Smooth muscle cell (in vitro differentiated cells): ENCODE data around the gene SRPX. TPM values are rescaled to one million over a fixed set of nuclear protein-coding genes. Genes with fewer than 3 reads are reported as not detected.

Source experiments
- DNase-seq: peaks from one replicate; lab custom pipeline; 2025; ENCODE audit not compliant: unreplicated experiment; lab: John Stamatoyannopoulos, UW
- H2AFZ ChIP-seq: fragments of 200-600 bp; sonication (generic); 2 replicates; pipeline ENCODE4 v1.6.0; 2016; ENCODE audit warnings: antibody characterized with exemption, low read depth, mild to moderate bottlenecking
- H3F3A ChIP-seq: fragments of 200-600 bp; sonication (generic); 2 replicates; pipeline ENCODE4 v1.6.0; 2017; ENCODE audit warnings: antibody characterized with exemption, low read depth
- H3K27ac ChIP-seq: fragments of 200-600 bp; sonication (generic); 2 replicates; pipeline ENCODE4 v1.5.1; 2016; ENCODE audit warnings: low read depth, mild to moderate bottlenecking
- H3K27me3 ChIP-seq: fragments of 200-600 bp; sonication (generic); 2 replicates; pipeline ENCODE4 v1.6.1; 2016; ENCODE audit warnings: low read depth, mild to moderate bottlenecking
- H3K36me3 ChIP-seq: fragments of 200-600 bp; sonication (generic); 2 replicates; pipeline ENCODE4 v1.5.1; 2016; ENCODE audit warnings: low read depth
- H3K4me1 ChIP-seq: fragments of 200-600 bp; sonication (generic); 2 replicates; pipeline ENCODE4 v1.5.1; 2016; ENCODE audit warnings: low read depth
- H3K4me2 ChIP-seq: fragments of 200-600 bp; sonication (generic); 2 replicates; pipeline ENCODE4 v1.6.0; 2016; ENCODE audit warnings: mild to moderate bottlenecking
- H3K4me3 ChIP-seq: fragments of 200-600 bp; sonication (generic); 2 replicates; pipeline ENCODE4 v1.5.1; 2016; ENCODE audit warnings: mild to moderate bottlenecking
- H3K79me2 ChIP-seq: fragments of 200-600 bp; sonication (generic); 2 replicates; pipeline ENCODE4 v1.6.0; 2016; ENCODE audit warnings: low read depth, mild to moderate bottlenecking
- H3K9ac ChIP-seq: fragments of 200-600 bp; sonication (generic); 2 replicates; pipeline ENCODE4 v1.6.0; 2016; ENCODE audit warnings: low read depth
- H3K9me3 ChIP-seq: fragments of 200-600 bp; sonication (generic); replicated peaks from 2 replicates; pipeline ENCODE4 v1.5.1; 2016; ENCODE audit warnings: low read depth
- H4K20me1 ChIP-seq: fragments of 200-600 bp; sonication (generic); 2 replicates; pipeline ENCODE4 v1.6.0; 2016; ENCODE audit warnings: low read depth
- WGBS: methylation state at CpG from one replicate; pipeline ENCODE4 v1.1.7; 2016; ENCODE audit warnings: low lambda C conversion rate; 5-methylcytosine and 5-hydroxymethylcytosine counted together
- polyA plus RNA-seq: library from polyadenylated mRNA; unstranded; fragments of >200 nt; fragmentation: Nextera tagmentation; extraction: Ambion mirVana; gene quantifications from 2 replicates; pipeline ENCODE4 v1.2.1, GENCODE V29; 2016
- total RNA-seq: library from RNA; depleted of rRNA; stranded (reverse); fragments of >200 nt; gene quantifications from 2 replicates; pipeline ENCODE4 v1.2.3, GENCODE V29; 2014
- TF ChIP-seq, protein P1 (sequence below): fragments of 200-600 bp; sonication (generic); IDR thresholded peaks from 2 replicates; pipeline ENCODE4 v1.5.1; 2017; ENCODE audit warnings: borderline replicate concordance, mild to moderate bottlenecking, antibody characterized with exemption; ENCODE audit not compliant: insufficient read depth, poor library complexity, severe bottlenecking

The SRPX gene
- total and polyA plus RNA-seq, 2 experiments from 2014 or later = 46.1 to 64.9 TPM

DNA sequence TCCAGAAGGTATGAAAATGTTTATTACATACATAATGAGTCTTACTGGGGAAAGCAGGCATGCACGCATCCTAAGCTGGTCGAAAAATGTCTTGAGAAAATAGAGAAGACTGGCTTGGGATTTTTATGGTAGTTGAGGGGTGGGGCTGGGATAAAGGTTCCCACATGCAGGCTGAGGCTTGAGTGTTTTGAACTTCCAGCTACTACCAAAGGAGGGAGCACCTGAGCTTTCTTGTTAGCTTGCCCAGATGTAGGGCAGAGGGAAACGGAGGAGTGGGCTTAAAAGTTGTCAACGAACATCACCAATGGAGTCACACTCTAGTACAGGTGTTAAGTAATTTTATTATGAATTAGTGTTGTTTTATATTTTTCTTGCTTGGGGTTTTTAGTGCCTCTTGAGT lies 39.6 kb upstream of the SRPX start:
- no peak overlapping the region for H3K4me2 ChIP-seq
- H3F3A ChIP-seq = no peaks in the 10 kb centered on the region
- H3K4me1 ChIP-seq = no peaks in the 10 kb centered on the region
- H3K4me3 ChIP-seq = no peak overlapping the region
- H3K79me2 ChIP-seq = no peaks in the 10 kb centered on the region
- no peak for DNase-seq
- no peaks in the 10 kb centered on the region for H3K9me3 ChIP-seq
- no peaks in the 10 kb centered on the region for H3K27me3 ChIP-seq
- TF ChIP-seq, protein P1, sequence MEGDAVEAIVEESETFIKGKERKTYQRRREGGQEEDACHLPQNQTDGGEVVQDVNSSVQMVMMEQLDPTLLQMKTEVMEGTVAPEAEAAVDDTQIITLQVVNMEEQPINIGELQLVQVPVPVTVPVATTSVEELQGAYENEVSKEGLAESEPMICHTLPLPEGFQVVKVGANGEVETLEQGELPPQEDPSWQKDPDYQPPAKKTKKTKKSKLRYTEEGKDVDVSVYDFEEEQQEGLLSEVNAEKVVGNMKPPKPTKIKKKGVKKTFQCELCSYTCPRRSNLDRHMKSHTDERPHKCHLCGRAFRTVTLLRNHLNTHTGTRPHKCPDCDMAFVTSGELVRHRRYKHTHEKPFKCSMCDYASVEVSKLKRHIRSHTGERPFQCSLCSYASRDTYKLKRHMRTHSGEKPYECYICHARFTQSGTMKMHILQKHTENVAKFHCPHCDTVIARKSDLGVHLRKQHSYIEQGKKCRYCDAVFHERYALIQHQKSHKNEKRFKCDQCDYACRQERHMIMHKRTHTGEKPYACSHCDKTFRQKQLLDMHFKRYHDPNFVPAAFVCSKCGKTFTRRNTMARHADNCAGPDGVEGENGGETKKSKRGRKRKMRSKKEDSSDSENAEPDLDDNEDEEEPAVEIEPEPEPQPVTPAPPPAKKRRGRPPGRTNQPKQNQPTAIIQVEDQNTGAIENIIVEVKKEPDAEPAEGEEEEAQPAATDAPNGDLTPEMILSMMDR = peak; percentile 19
- no peak overlapping the region for H3K9ac ChIP-seq
- no peaks in the 10 kb centered on the region for H3K36me3 ChIP-seq
- H2AFZ ChIP-seq = no peak overlapping the region
- 35% methylated on average over 4 of the region's 4 CpGs for WGBS
- H3K27ac ChIP-seq = no peak overlapping the region
- H4K20me1 ChIP-seq = no peaks in the 10 kb centered on the region

DNA sequence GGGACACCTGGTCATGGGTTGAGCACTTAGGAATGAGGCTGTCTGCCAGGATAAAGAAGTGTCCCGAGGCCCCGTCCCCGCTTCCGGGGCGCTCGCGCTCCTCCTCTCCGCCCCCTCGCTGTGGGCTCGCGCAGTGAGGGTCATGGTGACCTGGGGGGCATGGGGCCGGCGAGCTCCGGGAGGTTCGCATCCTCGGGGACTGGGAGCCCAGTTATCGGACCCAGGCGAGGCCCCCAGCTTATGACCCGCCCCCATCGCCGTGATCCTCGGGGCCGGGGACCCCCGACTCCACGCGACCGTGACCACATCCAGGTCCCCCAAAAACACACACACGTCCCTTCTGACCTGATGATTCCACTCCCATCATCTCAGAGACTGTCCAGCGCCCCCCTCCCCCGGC lies 35.3 kb upstream of the SRPX start:
- TF ChIP-seq, protein P1 = no peak
- no peaks in the 10 kb centered on the region for H3K27me3 ChIP-seq
- DNase-seq = no peak
- no peak overlapping the region for H3K4me2 ChIP-seq
- no peak overlapping the region for H3K9ac ChIP-seq
- H3K36me3 ChIP-seq = no peaks in the 10 kb centered on the region
- H2AFZ ChIP-seq = no peak overlapping the region
- no peaks in the 10 kb centered on the region for H3K9me3 ChIP-seq
- no peaks in the 10 kb centered on the region for H4K20me1 ChIP-seq
- H3F3A ChIP-seq = no peaks in the 10 kb centered on the region
- 93% methylated on average over 25 of the region's 30 CpGs for WGBS
- no peak overlapping the region for H3K27ac ChIP-seq
- no peak overlapping the region for H3K4me3 ChIP-seq
- no peaks in the 10 kb centered on the region for H3K4me1 ChIP-seq
- no peaks in the 10 kb centered on the region for H3K79me2 ChIP-seq

DNA sequence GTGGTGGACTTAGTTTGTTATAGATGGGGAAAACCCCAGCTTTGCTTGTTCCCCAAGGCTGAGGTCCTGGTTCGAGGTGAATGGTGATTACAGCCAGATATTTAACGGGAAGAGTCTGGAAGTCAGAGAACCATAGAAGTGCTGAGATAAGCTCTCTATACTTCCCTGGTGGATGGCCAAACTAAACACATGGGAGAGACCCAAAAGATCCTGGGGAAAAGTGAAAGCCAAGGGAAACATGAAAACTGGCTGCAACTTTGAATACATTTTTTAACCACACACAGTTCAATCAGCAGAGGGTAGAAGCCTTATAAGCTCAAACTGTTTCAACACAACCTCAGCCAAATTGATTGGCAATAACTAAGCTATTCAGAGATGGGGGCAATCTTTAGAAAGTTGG lies 29.3 kb upstream of the SRPX start:
- Histone ChIP-seq H2AFZ (no peak overlapping the region), H3K4me2 (no peak overlapping the region), H3K79me2 (no peaks in the 10 kb centered on the region), H3F3A (no peaks in the 10 kb centered on the region), H3K9ac (no peak overlapping the region), H3K27me3 (no peaks in the 10 kb centered on the region), H3K4me1 (no peaks in the 10 kb centered on the region), H3K9me3 (no peaks in the 10 kb centered on the region), H4K20me1 (no peaks in the 10 kb centered on the region), H3K36me3 (no peaks in the 10 kb centered on the region), H3K27ac (no peak overlapping the region), H3K4me3 (no peak overlapping the region)
- no peak for DNase-seq
- WGBS = 50% methylated on average over 2 of the region's 2 CpGs
- TF ChIP-seq, protein P1 = no peak

DNA sequence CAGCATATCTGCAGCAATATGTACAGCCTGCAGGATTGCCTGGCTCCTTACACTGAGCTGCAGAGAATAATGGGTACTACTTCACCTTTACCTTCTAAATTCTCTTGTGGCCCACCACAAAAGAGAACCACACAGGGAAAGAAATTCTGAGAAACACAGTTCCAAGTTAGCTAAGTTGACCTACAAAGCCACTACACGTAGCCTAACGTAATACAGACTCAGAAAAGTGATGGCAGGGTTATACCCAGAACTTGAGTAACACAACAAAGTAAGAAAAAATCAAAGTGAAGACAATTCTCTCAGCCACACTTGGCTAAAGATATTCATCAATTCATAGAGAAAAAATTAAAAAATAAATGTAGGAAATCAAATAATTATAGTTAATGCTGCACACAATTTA lies 26.4 kb upstream of the SRPX start:
- no peak overlapping the region for H2AFZ ChIP-seq
- no peaks in the 10 kb centered on the region for H3K79me2 ChIP-seq
- no peaks in the 10 kb centered on the region for H3K27me3 ChIP-seq
- DNase-seq = no peak
- H4K20me1 ChIP-seq = no peaks in the 10 kb centered on the region
- no peaks in the 10 kb centered on the region for H3F3A ChIP-seq
- 79% methylated on average over 2 of the region's 2 CpGs for WGBS
- no peak overlapping the region for H3K4me2 ChIP-seq
- no peak overlapping the region for H3K9ac ChIP-seq
- H3K9me3 ChIP-seq = no peaks in the 10 kb centered on the region
- no peaks in the 10 kb centered on the region for H3K4me1 ChIP-seq
- H3K4me3 ChIP-seq = no peak overlapping the region
- H3K36me3 ChIP-seq = no peaks in the 10 kb centered on the region
- TF ChIP-seq, protein P1 = no peak
- no peak overlapping the region for H3K27ac ChIP-seq
